ENCODE measurements around the gene TDRD1.

The TDRD1 gene

GRCh38 chr10:114176511-114176910, 2.6 kb upstream of the TDRD1 start:
- no peak for DNase-seq (ENCODE audit: low read depth)

- no peak for DNase-seq (ENCODE audit: low read depth)
Observed at GRCh38 chr10:114179747-114180146, 594 bp downstream of the TDRD1 start.

- DNase-seq (ENCODE audit: low read depth) = no peak
Observed at GRCh38 chr10:114180937-114181336, 1.8 kb downstream of the TDRD1 start.

- DNase-seq (ENCODE audit: low read depth) = no peak
Observed at GRCh38 chr10:114181971-114182370, 2.8 kb downstream of the TDRD1 start.

GRCh38 chr10:114183563-114183962, 4.4 kb downstream of the TDRD1 start:
- DNase-seq (ENCODE audit: low read depth) = no peak

- DNase-seq (ENCODE audit: low read depth) = no peak
Observed at GRCh38 chr10:114184276-114184675, 5.1 kb downstream of the TDRD1 start.

GRCh38 chr10:114188001-114188400, 8.8 kb downstream of the TDRD1 start:
- DNase-seq (ENCODE audit: low read depth) = no peak

GRCh38 chr10:114188900-114189299, 9.7 kb downstream of the TDRD1 start:
- no peak for DNase-seq (ENCODE audit: low read depth)

- no peak for DNase-seq (ENCODE audit: low read depth)
Observed at GRCh38 chr10:114189700-114190099, 10.5 kb downstream of the TDRD1 start.

GRCh38 chr10:114195079-114195478, 15.9 kb downstream of the TDRD1 start:
- DNase-seq (ENCODE audit: low read depth) = no peak

- no peak for DNase-seq (ENCODE audit: low read depth)
Observed at GRCh38 chr10:114199239-114199638, 20.1 kb downstream of the TDRD1 start.

- DNase-seq (ENCODE audit: low read depth) = no peak
Observed at GRCh38 chr10:114202812-114203211, 23.7 kb downstream of the TDRD1 start.

GRCh38 chr10:114206902-114207301, 27.7 kb downstream of the TDRD1 start:
- no peak for DNase-seq (ENCODE audit: low read depth)

- DNase-seq (ENCODE audit: low read depth) = no peak
Observed at GRCh38 chr10:114207349-114207748, 28.2 kb downstream of the TDRD1 start.

- no peak for DNase-seq (ENCODE audit: low read depth)
Observed at GRCh38 chr10:114208351-114208750, 29.2 kb downstream of the TDRD1 start.

- DNase-seq (ENCODE audit: low read depth) = no peak
Observed at GRCh38 chr10:114212153-114212552, 33.0 kb downstream of the TDRD1 start.

- no peak for DNase-seq (ENCODE audit: low read depth)
Observed at GRCh38 chr10:114215033-114215432, 35.9 kb downstream of the TDRD1 start.

GRCh38 chr10:114220281-114220680, 41.1 kb downstream of the TDRD1 start:
- no peak for DNase-seq (ENCODE audit: low read depth)

- no peak for DNase-seq (ENCODE audit: low read depth)
Observed at GRCh38 chr10:114221235-114221634, 42.1 kb downstream of the TDRD1 start.

GRCh38 chr10:114223066-114223465, 43.9 kb downstream of the TDRD1 start:
- no peak for DNase-seq (ENCODE audit: low read depth)

- DNase-seq (ENCODE audit: low read depth) = no peak
Observed at GRCh38 chr10:114228156-114228555, 49.0 kb downstream of the TDRD1 start.

- no peak for DNase-seq (ENCODE audit: low read depth)
Observed at GRCh38 chr10:114232561-114233176, 53.5 kb downstream of the TDRD1 start.

- no peak for DNase-seq (ENCODE audit: low read depth)
Observed at GRCh38 chr10:114233482-114233881, 54.3 kb downstream of the TDRD1 start.

- DNase-seq (ENCODE audit: low read depth) = no peak
Observed at GRCh38 chr10:114234132-114234531, 55.0 kb downstream of the TDRD1 start.
